ENCODE results near the gene CCDC197. TPM values are rescaled to one million over a fixed set of nuclear protein-coding genes. Genes with fewer than 3 reads are reported as not detected.

Gene CCDC197
- total and polyA plus RNA-seq, 2 donors (not counting 1 experiment from before 2014, with no cell fraction given) = not detected

DNA sequence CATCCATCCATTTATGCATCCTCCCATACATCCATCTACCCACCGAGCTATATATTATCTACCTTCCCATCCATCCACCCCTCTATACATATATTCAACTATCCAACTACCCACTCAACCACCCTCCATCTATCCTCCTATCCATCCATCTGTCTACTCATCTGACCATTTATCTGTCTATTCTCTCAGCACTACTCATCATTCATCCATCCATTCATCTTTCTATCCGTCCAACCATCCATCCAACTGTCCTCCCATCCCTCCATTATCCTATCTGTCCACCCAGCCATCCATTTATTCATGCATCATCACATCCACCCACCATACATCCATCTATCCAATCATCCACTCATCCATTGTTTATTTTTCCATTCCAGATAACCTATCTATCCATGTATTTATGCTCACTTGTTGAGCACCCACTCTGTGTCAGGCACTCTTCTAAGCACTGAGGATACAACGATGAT lies 32.2 kb upstream of the CCDC197 start:
- Histone ChIP-seq H3K4me1 (ENCODE audit: control insufficient read depth in 2 of 2, insufficient read depth in 2 of 2, low read length in 2 of 2) (peaks cover 86% of the 10 kb centered on the region in 2 donors), H3K9me3 (ENCODE audit: control extremely low read depth in 1 of 3, control insufficient read depth in 2 of 3, insufficient read depth in 1 of 3, low read length in 2 of 3) (peaks cover 0 to 5% (median 0%) of the 10 kb centered on the region in 3 donors), H3K27ac (ENCODE audit: low read length in 2 of 2) (no peak overlapping the region), H4K20me1 (ENCODE audit: control insufficient read depth, insufficient read depth, low read length, poor library complexity, severe bottlenecking) (no peaks in the 10 kb centered on the region), H3K9ac (ENCODE audit: low read length) (no peak overlapping the region), H3K4me2 (replicated peaks; ENCODE audit: low read depth, low read length, poor library complexity, severe bottlenecking) (no peak overlapping the region), H2AFZ (ENCODE audit: insufficient read depth, low read depth, low read length, poor library complexity, severe bottlenecking) (no peak overlapping the region), H3K27me3 (replicated peaks in 1 of 4; ENCODE audit: control extremely low read depth in 1 of 4, control insufficient read depth in 3 of 4, insufficient read depth in 4 of 4, low read length in 3 of 4) (no peaks in the 10 kb centered on the region), H3K4me3 (ENCODE audit: control extremely low read depth in 1 of 5, extremely low read depth in 1 of 5, insufficient read depth in 1 of 5, low read depth in 2 of 5, low read length in 4 of 5) (no peak overlapping the region), H3K79me2 (ENCODE audit: control insufficient read depth, insufficient read depth, low read length) (no peaks in the 10 kb centered on the region), H3K36me3 (replicated peaks in 1 of 2; ENCODE audit: control extremely low read depth in 1 of 2, control insufficient read depth in 1 of 2, extremely low read depth in 1 of 2, insufficient read depth in 2 of 2, low read length in 1 of 2) (no peaks in the 10 kb centered on the region)
- TF ChIP-seq, protein P1, sequence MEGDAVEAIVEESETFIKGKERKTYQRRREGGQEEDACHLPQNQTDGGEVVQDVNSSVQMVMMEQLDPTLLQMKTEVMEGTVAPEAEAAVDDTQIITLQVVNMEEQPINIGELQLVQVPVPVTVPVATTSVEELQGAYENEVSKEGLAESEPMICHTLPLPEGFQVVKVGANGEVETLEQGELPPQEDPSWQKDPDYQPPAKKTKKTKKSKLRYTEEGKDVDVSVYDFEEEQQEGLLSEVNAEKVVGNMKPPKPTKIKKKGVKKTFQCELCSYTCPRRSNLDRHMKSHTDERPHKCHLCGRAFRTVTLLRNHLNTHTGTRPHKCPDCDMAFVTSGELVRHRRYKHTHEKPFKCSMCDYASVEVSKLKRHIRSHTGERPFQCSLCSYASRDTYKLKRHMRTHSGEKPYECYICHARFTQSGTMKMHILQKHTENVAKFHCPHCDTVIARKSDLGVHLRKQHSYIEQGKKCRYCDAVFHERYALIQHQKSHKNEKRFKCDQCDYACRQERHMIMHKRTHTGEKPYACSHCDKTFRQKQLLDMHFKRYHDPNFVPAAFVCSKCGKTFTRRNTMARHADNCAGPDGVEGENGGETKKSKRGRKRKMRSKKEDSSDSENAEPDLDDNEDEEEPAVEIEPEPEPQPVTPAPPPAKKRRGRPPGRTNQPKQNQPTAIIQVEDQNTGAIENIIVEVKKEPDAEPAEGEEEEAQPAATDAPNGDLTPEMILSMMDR (IDR thresholded peaks at IDR 0.05) = no peak
- TF ChIP-seq EZH2 (IDR thresholded peaks at IDR 0.05; ENCODE audit: borderline replicate concordance, insufficient read depth, low read depth, low read length, poor library complexity, severe bottlenecking) = no peak
- no peak for DNase-seq
- 96% methylated on average over 3 of the region's 3 CpGs for WGBS (ENCODE audit: insufficient coverage)
- Mint-ChIP-seq H3K4me3 (peak overlapping the region; percentile 9), H3K9me3 (ENCODE audit: insufficient read depth) (peaks cover 3% of the 10 kb centered on the region), H3K27ac (peak overlapping the region; percentile 56), H3K4me1 (peaks cover 90% of the 10 kb centered on the region), H3K27me3 (no peaks in the 10 kb centered on the region)
- intact Hi-C loops (cut with micrococcal nuclease) = loop anchor here (10.0 kb wide), 1 partner anchor 760 kb away; the partner anchor contains the start of genes GON7 and UBR7
- ATAC-seq (ENCODE audit: low read depth) = no peak
- ChIA-PET CTCF (interaction anchor here (37.7 kb wide), 1 partner anchor 22 kb away, joined by 1036 read pairs; no protein-coding TSS in a partner anchor), POLR2A (interaction anchor here (1.0 kb wide), 1 partner anchor 15 kb away, joined by 3 read pairs; no protein-coding TSS in a partner anchor)

DNA sequence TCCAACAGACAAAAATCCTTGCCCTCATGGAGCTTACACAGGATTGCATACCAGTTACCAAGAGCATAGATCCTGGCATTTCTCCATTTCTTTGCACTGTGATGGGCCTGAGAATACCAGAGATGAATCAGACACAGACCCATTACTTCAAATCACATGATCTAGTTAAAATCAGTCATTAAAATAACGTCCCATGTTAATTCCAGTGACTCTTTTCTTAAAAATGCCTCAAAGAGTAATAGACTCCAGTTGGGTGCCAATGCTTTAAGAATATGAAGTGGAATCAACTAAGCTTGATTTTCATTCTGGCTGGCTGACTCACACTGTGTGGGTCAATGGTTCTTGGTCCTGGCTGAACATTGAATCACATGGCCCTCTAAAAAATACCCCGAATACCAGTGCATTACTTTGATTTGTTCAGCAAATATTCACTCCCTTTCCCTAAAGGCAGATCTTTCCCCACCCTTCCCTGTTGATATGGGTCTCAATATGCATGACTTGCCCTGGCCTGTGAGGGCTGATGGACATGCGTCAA lies 31.7 kb upstream of the CCDC197 start:
- DNase-seq (no peak), ATAC-seq (ENCODE audit: low read depth) (no peak)
- Histone ChIP-seq H3K36me3 (replicated peaks in 1 of 2; ENCODE audit: control extremely low read depth in 1 of 2, control insufficient read depth in 1 of 2, extremely low read depth in 1 of 2, insufficient read depth in 2 of 2, low read length in 1 of 2) (no peaks in the 10 kb centered on the region), H3K79me2 (ENCODE audit: control insufficient read depth, insufficient read depth, low read length) (no peaks in the 10 kb centered on the region), H4K20me1 (ENCODE audit: control insufficient read depth, insufficient read depth, low read length, poor library complexity, severe bottlenecking) (no peaks in the 10 kb centered on the region), H3K27ac (ENCODE audit: low read length in 2 of 2) (no peak overlapping the region), H2AFZ (ENCODE audit: insufficient read depth, low read depth, low read length, poor library complexity, severe bottlenecking) (no peak overlapping the region), H3K27me3 (replicated peaks in 1 of 4; ENCODE audit: control extremely low read depth in 1 of 4, control insufficient read depth in 3 of 4, insufficient read depth in 4 of 4, low read length in 3 of 4) (no peaks in the 10 kb centered on the region), H3K9me3 (ENCODE audit: control extremely low read depth in 1 of 3, control insufficient read depth in 2 of 3, insufficient read depth in 1 of 3, low read length in 2 of 3) (peaks cover 0 to 5% (median 0%) of the 10 kb centered on the region in 3 donors), H3K4me2 (replicated peaks; ENCODE audit: low read depth, low read length, poor library complexity, severe bottlenecking) (no peak overlapping the region), H3K9ac (ENCODE audit: low read length) (no peak overlapping the region), H3K4me3 (ENCODE audit: control extremely low read depth in 1 of 5, extremely low read depth in 1 of 5, insufficient read depth in 1 of 5, low read depth in 2 of 5, low read length in 4 of 5) (no peak overlapping the region), H3K4me1 (ENCODE audit: control insufficient read depth in 2 of 2, insufficient read depth in 2 of 2, low read length in 2 of 2) (peaks cover 86% of the 10 kb centered on the region in 2 donors)
- WGBS (ENCODE audit: insufficient coverage) = 100% methylated on average over 2 of the region's 3 CpGs
- no peak for TF ChIP-seq EZH2 (IDR thresholded peaks at IDR 0.05; ENCODE audit: borderline replicate concordance, insufficient read depth, low read depth, low read length, poor library complexity, severe bottlenecking)
- TF ChIP-seq, protein P1 (IDR thresholded peaks at IDR 0.05) = no peak
- no peak overlapping the region for H3K4me3 Mint-ChIP-seq
- intact Hi-C loops (cut with micrococcal nuclease) = loop anchor here (10.0 kb wide), 1 partner anchor 761 kb away; the partner anchor contains the start of genes GON7 and UBR7
- H3K9me3 Mint-ChIP-seq (ENCODE audit: insufficient read depth) = peaks cover 3% of the 10 kb centered on the region
- CTCF ChIA-PET = interaction anchor here (37.7 kb wide), 1 partner anchor 22 kb away, joined by 1036 read pairs; no protein-coding TSS in a partner anchor
- no peaks in the 10 kb centered on the region for H3K27me3 Mint-ChIP-seq
- peak overlapping the region; percentile 62 for H3K27ac Mint-ChIP-seq
- peaks cover 90% of the 10 kb centered on the region for H3K4me1 Mint-ChIP-seq
- POLR2A ChIA-PET = interaction anchor here (1.0 kb wide), 1 partner anchor 15 kb away, joined by 3 read pairs; no protein-coding TSS in a partner anchor

Data from B cell (primary cell).